Measurements from ENCODE around the gene TAS2R40. TPM values are rescaled to one million over a fixed set of nuclear protein-coding genes. Genes with fewer than 3 reads are reported as not detected.

The TAS2R40 gene
- total and polyA plus RNA-seq, 8 donors = not detected

- TF ChIP-seq POLR2AphosphoS5 (IDR thresholded peaks at IDR 0.05) (no peak), POLR2A (IDR thresholded peaks at IDR 0.05) (no peak), EP300 (IDR thresholded peaks at IDR 0.05) (no peak), CTCF (IDR thresholded peaks at IDR 0.05) (no peak)
- intact Hi-C loops (cut with DNase I; ENCODE audit: low total_unique reads) = no loop called here
- Histone ChIP-seq H3K4me3 (no peak overlapping the region), H3K9me3 (peaks cover 0 to 4% (median 2%) of the 10 kb centered on the region in 4 donors), H3K27me3 (no peaks in the 10 kb centered on the region), H3K36me3 (no peaks in the 10 kb centered on the region), H3K27ac (no peak overlapping the region), H3K4me1 (no peaks in the 10 kb centered on the region)
- no peak for DNase-seq
- WGBS, 5 donors = 47 to 75% (median 60%) methylated on average over 2 of the region's 2 CpGs
These were observed 28.0 kb upstream of the TAS2R40 start for GRCh38 chr7:143193880-143194279.

DNA sequence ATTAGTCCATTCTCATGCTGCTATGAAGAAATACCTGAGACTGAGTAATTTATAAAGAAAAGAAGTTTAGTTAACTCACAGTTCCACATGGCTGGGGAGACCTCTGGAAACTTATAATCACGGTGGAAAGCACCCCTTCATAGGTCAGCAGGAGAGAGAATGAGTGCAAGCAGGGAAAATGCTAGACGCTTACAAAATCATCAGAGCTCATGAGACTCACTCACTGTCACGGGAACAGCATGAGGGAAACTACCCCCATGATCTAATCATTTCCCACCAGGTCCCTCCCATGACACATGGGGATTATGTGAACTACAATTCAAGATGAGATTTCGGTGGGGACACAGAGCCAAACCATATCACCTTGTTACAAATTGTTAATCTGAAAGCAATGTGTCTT is 22.8 kb upstream of the TAS2R40 start:
- Histone ChIP-seq H3K4me3 (no peak overlapping the region), H3K27ac (no peak overlapping the region), H3K27me3 (peaks cover 0 to 2% (median 0%) of the 10 kb centered on the region in 3 donors), H3K9me3 (peaks cover 0 to 4% (median 2%) of the 10 kb centered on the region in 4 donors), H3K4me1 (no peaks in the 10 kb centered on the region), H3K36me3 (no peaks in the 10 kb centered on the region)
- no peak for DNase-seq
- no peak for TF ChIP-seq POLR2A (IDR thresholded peaks at IDR 0.05)
- no peak for TF ChIP-seq POLR2AphosphoS5 (IDR thresholded peaks at IDR 0.05)
- no peak for TF ChIP-seq EP300 (IDR thresholded peaks at IDR 0.05)
- TF ChIP-seq CTCF (IDR thresholded peaks at IDR 0.05) = no peak
- WGBS, 5 donors = 67 to 79% (median 74%) methylated on average over 4 of the region's 4 CpGs
- intact Hi-C loops (cut with DNase I; ENCODE audit: low total_unique reads) = no loop called here

DNA sequence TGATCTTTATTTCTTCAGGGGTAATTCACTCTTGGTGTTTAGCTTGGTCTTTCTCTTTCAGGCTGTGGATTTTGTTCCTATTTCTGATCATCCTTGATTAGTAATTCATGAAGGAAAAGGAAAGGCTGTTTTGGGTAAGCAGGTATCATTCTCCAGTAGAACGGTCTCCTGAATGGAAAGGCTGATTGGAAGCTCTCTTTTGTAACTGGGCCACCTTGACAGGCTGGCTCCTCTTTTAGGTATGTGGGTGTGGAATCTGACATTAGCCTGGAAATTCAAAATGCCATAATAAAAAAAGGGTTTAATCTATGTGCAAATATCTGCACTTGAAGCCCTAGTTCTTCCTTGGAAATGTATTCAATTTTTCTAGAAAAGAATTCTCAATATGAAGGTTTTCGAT is 19.7 kb upstream of the TAS2R40 start:
- Histone ChIP-seq H3K27ac (no peak overlapping the region), H3K27me3 (peaks cover 0 to 2% (median 0%) of the 10 kb centered on the region in 3 donors), H3K4me1 (no peaks in the 10 kb centered on the region), H3K4me3 (no peak overlapping the region), H3K9me3 (no peaks in the 10 kb centered on the region), H3K36me3 (no peaks in the 10 kb centered on the region)
- TF ChIP-seq EP300 (IDR thresholded peaks at IDR 0.05) (no peak), POLR2AphosphoS5 (IDR thresholded peaks at IDR 0.05) (no peak), CTCF (IDR thresholded peaks at IDR 0.05) (no peak), POLR2A (IDR thresholded peaks at IDR 0.05) (no peak)
- no peak for DNase-seq
- intact Hi-C loops (cut with DNase I; ENCODE audit: low total_unique reads) = no loop called here
- WGBS, 5 donors = 80 to 96% (median 89%) methylated on average over 2 of the region's 2 CpGs

- TF ChIP-seq POLR2A (IDR thresholded peaks at IDR 0.05) = no peak
- no peak for TF ChIP-seq EP300 (IDR thresholded peaks at IDR 0.05)
- TF ChIP-seq POLR2AphosphoS5 (IDR thresholded peaks at IDR 0.05) = no peak
- no peak for TF ChIP-seq CTCF (IDR thresholded peaks at IDR 0.05)
- no peaks in the 10 kb centered on the region for H3K4me1 ChIP-seq
- 70 to 86% (median 82%) methylated on average over 3 of the region's 3 CpGs for WGBS, 5 donors
- H3K27me3 ChIP-seq = peaks cover 0 to 2% (median 0%) of the 10 kb centered on the region in 3 donors
- intact Hi-C loops (cut with DNase I; ENCODE audit: low total_unique reads) = no loop called here
- H3K4me3 ChIP-seq = no peak overlapping the region
- H3K9me3 ChIP-seq = no peaks in the 10 kb centered on the region
- H3K27ac ChIP-seq = no peak overlapping the region
- DNase-seq = no peak
- H3K36me3 ChIP-seq = no peaks in the 10 kb centered on the region
These were observed 18.5 kb upstream of the TAS2R40 start for GRCh38 chr7:143203386-143203785.

All from stomach (tissue), 9 donors.